ENCODE results near the gene IRF2BP2. TPM values are rescaled to one million over a fixed set of nuclear protein-coding genes. Genes with fewer than 3 reads are reported as not detected.

IRF2BP2 gene
- total RNA-seq, 1 experiment from 2014 or later: 40.0 TPM

GRCh38 chr1:234593771-234594504 lies 16.0 kb downstream of the IRF2BP2 start:
- DNase-seq (ENCODE audit: low read depth): no peak
- in situ Hi-C loops (cut with HindIII; ENCODE audit: low pct_unique_long_range_greater_than_20kb, low sequenced_read_pairs): no loop called here

GRCh38 chr1:234593109-234593508 lies 16.9 kb downstream of the IRF2BP2 start:
- DNase-seq (ENCODE audit: low read depth): no peak
- in situ Hi-C loops (cut with HindIII; ENCODE audit: low pct_unique_long_range_greater_than_20kb, low sequenced_read_pairs): no loop called here

GRCh38 chr1:234592240-234592639 lies 17.7 kb downstream of the IRF2BP2 start:
- in situ Hi-C loops (cut with HindIII; ENCODE audit: low pct_unique_long_range_greater_than_20kb, low sequenced_read_pairs): no loop called here
- DNase-seq (ENCODE audit: low read depth): no peak

DNA sequence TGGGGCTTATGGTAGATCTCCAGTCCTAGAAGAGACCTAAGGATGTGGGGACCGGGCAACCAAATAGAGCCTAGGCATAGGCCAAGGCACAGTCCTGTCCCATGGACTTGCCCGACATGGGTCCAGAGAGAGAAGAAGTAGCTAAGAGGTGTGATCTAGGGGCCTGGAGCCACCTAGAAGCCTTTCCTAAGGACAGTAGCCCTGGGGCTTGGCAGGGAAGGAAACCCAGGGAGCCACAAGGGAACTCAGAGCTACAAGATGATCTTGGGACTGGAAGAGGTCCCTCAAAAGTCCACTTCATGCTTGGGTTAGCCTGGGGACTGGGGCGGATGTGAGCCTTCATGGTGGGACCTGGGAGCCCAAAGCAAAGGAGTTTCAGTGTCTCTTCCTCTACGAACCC lies 18.8 kb downstream of the IRF2BP2 start:
- no peak for DNase-seq (ENCODE audit: low read depth)
- in situ Hi-C loops (cut with HindIII; ENCODE audit: low pct_unique_long_range_greater_than_20kb, low sequenced_read_pairs): no loop called here

DNA sequence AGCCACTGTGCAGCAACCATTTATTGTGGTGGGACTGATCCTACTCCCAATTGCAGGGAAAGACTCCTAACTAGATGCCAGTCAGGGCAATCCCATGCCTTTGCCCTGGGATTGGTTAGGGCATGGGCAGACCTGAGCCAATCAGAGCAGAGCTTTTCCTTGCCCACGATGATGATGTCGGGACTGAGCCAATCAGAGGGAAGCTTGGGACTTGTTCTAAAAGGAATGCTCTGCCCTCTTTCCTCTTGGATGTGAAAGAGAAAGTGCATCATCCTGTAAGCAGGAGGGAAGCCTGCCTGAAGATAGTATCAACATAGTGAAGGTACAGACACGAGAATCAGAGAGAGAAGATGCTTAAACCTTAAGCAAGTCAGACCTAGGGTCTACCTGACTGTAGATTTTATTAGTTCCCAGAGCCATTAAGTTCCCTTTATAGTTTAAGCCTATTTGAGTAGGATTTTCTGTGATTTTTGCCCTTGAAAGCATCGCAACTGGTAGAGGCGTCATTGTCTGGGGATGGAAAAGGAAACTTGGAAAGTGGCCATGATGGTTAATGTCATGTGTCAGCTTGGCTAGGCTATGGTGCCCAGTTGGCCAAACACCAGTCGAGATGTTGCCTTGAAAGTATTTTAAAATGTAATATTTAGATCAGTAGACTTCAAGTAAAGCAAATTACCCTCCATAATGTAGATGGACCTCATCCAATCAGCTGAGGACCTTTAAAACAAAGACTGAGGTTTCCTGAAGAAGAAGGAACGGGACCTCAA lies 19.9 kb downstream of the IRF2BP2 start:
- in situ Hi-C loops (cut with HindIII; ENCODE audit: low pct_unique_long_range_greater_than_20kb, low sequenced_read_pairs): no loop called here
- DNase-seq (ENCODE audit: low read depth): peak; percentile 84

- in situ Hi-C loops (cut with HindIII; ENCODE audit: low pct_unique_long_range_greater_than_20kb, low sequenced_read_pairs): no loop called here
- no peak for DNase-seq (ENCODE audit: low read depth)
Measured at GRCh38 chr1:234589064-234589800, 20.7 kb downstream of the IRF2BP2 start.

DNA sequence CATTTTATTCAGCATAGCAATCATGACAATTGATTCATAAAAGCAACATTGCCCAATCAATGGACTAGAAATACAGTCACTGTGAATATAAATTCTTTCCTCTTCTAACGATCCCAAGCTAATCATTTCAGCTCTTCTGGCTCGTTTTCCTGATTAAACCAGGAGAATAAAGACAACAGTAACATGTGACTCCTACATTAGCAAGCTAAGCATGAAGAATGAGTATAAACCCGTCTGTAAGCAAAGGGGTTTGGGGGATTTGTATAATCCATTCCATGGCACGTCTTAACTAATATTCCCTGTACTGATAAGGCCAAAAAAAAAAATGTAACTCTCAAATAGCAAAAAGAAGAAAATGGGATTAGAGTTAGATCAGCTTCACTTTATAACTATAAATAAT lies 21.6 kb downstream of the IRF2BP2 start:
- no peak for DNase-seq (ENCODE audit: low read depth)
- in situ Hi-C loops (cut with HindIII; ENCODE audit: low pct_unique_long_range_greater_than_20kb, low sequenced_read_pairs): no loop called here

GRCh38 chr1:234586892-234587485 lies 23.0 kb downstream of the IRF2BP2 start:
- DNase-seq (ENCODE audit: low read depth): no peak
- in situ Hi-C loops (cut with HindIII; ENCODE audit: low pct_unique_long_range_greater_than_20kb, low sequenced_read_pairs): no loop called here

DNA sequence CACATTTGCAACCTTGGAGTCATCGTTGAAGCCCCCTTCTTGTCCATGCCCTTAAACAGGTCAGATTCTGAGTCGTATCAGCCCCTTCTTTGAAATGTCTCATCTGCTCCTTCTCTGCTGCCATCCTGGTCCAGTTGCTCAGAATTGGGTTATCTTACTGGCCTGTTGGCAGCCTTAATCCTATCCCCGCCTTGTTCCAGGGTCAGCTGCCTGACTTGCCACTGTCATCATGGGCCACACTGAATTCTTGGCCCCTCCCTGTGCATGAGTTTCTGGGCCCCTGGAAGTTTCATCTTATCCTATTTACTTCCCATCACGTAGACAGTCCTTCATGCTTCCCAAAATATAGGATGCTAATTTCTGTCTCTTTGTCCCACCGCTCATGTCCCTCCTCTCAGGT lies 23.7 kb downstream of the IRF2BP2 start:
- in situ Hi-C loops (cut with HindIII; ENCODE audit: low pct_unique_long_range_greater_than_20kb, low sequenced_read_pairs): no loop called here
- no peak for DNase-seq (ENCODE audit: low read depth)

- in situ Hi-C loops (cut with HindIII; ENCODE audit: low pct_unique_long_range_greater_than_20kb, low sequenced_read_pairs): no loop called here
- peak; percentile 11 for DNase-seq (ENCODE audit: low read depth)
Measured at GRCh38 chr1:234585330-234586055, 24.5 kb downstream of the IRF2BP2 start.

DNA sequence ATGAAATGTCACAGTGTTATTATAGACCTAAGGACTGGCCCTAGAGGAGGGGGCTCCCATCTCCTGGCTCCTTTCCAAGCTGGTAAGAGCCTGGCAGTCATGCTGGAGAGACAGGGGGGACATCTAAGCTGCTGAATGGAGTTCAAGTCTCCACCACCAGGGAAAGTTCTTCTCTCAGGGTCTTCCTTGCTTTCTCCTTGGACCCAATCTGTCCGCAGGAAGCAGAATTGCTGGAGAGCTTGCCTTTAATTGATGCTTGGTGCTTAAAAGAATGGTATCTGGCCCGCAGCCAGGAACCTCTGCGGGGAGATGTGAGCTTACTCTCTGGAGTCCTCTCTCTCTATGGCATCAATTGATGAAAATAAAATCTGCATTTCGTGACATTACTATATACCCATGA lies 25.1 kb downstream of the IRF2BP2 start:
- no peak for DNase-seq (ENCODE audit: low read depth)
- in situ Hi-C loops (cut with HindIII; ENCODE audit: low pct_unique_long_range_greater_than_20kb, low sequenced_read_pairs): no loop called here

DNA sequence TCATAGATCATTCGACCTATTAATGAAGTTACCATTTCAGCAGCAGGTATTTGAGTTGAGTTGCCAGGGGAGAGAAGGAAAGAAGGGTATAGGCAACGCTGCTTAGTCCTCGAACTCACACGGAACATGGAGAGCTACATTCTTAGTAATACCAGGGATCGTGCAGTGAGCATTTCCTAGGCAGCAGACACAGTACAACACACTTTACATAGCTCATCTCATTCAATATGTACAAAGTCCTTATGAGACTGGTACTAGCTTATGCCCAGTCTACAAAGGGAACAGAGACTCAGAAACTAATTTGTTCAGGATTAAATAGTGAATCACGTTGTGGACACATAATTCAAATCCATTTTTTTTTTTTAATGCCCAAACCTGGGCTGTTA lies 25.6 kb downstream of the IRF2BP2 start:
- no peak for DNase-seq (ENCODE audit: low read depth)
- in situ Hi-C loops (cut with HindIII; ENCODE audit: low pct_unique_long_range_greater_than_20kb, low sequenced_read_pairs): no loop called here

- in situ Hi-C loops (cut with HindIII; ENCODE audit: low pct_unique_long_range_greater_than_20kb, low sequenced_read_pairs): no loop called here
- no peak for DNase-seq (ENCODE audit: low read depth)
Measured at GRCh38 chr1:234583755-234584419, 26.1 kb downstream of the IRF2BP2 start.

DNA sequence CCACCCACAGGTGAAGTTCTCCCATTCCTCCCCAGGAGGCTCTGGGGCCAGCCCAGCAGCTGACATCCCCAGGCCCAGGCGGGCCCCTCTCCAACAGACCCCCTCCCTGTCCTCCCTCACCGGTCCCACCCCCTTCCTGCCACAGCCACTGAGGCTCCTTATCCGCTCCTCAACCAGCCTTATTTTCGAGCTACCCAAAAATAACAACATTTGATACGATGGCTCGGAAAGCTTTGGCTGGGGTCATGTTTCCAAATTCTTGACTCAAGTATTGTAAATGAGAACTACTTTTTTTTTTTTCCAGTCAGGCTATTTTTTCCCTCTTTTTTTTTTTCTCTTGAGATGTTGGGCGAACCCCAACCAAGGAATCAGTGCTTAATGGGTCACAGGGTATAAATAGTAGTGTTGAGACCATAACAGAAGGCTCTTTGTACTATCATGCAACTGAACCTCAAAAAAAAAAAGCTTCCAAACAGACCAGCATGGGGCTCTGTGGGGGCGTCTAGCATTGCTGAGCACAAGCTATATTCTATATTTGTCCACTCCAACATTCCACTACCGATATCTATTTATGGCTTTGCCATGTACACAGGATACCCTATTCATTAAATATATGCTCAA lies 27.2 kb downstream of the IRF2BP2 start:
- in situ Hi-C loops (cut with HindIII; ENCODE audit: low pct_unique_long_range_greater_than_20kb, low sequenced_read_pairs): no loop called here
- DNase-seq (ENCODE audit: low read depth): no peak

GRCh38 chr1:234582186-234582585 lies 27.8 kb downstream of the IRF2BP2 start:
- no peak for DNase-seq (ENCODE audit: low read depth)
- in situ Hi-C loops (cut with HindIII; ENCODE audit: low pct_unique_long_range_greater_than_20kb, low sequenced_read_pairs): no loop called here

DNA sequence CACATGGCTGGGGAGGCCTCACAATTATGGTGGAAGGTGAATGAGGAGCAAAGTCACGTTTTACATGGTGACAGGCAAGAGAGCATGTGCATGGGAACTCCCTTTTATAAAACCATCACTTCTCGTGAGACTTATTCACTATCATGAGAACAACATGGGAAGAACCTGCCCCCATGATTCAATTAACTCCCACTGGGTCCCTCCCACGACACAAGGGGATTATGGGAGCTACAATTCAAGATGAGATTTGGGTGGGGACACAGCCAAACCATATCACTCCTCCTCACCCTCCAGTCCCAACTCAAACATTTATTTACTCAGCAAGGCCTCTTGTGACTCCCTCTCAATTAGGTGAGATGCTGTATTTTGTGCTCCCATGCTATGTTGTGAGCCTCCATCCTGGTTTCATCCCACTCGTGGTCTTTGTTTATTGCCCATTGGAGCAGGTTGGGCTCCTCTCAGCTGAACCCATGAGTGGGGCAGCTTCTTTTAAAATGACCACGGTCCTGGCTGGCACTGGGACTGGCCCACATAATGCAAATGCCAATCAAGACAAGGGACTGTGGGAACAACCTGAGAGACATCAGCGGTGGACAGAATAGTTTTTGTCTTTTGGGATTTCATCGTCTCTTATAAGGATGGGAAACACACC lies 28.8 kb downstream of the IRF2BP2 start:
- in situ Hi-C loops (cut with HindIII; ENCODE audit: low pct_unique_long_range_greater_than_20kb, low sequenced_read_pairs): no loop called here

DNA sequence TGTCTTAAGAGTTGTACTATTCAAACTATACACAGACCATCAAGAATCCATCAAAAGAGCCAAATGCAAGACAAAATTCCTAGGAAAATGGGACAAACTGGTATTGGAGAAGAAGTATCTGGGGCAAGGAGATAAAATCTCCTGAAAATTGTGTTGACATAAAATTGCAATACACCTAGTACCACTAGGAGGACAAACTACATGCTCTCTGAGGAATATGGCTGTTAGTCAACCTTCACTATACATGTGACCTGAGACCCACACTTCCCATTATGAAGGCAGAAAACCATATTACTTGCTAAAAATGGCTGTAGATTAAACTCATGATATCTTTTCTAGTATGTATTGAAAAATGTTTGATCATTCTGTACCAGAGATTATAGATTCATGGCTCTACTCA lies 30.0 kb downstream of the IRF2BP2 start:
- in situ Hi-C loops (cut with HindIII; ENCODE audit: low pct_unique_long_range_greater_than_20kb, low sequenced_read_pairs): no loop called here
- no peak for DNase-seq (ENCODE audit: low read depth)

More for the DNA sequence above, 28.8 kb downstream of the IRF2BP2 start:
- DNase-seq (ENCODE audit: low read depth): no peak

All from Caki2 (cell line).